ENCODE data around the gene CTDSPL.

CTDSPL gene

DNA sequence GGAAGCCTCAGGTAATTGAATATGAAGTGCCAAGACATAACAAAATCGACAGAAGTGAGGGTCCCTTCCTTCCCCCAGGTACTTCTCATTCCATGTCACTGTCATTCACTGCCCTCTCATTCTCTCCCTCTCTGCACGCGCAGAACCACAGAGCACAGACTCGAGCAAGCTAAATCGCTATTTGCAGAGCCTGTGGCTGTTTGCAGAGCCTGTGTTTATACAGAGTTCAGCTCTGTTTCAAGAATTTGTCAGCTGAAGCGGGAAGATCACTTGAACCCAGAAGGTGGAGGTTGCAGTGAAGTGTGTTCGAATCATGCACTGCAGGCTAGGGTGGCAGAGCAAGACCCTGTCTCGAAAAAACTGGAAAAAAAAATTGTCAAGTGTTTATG is 131.4 kb downstream of the CTDSPL start:
- TF ChIP-seq, protein P1, sequence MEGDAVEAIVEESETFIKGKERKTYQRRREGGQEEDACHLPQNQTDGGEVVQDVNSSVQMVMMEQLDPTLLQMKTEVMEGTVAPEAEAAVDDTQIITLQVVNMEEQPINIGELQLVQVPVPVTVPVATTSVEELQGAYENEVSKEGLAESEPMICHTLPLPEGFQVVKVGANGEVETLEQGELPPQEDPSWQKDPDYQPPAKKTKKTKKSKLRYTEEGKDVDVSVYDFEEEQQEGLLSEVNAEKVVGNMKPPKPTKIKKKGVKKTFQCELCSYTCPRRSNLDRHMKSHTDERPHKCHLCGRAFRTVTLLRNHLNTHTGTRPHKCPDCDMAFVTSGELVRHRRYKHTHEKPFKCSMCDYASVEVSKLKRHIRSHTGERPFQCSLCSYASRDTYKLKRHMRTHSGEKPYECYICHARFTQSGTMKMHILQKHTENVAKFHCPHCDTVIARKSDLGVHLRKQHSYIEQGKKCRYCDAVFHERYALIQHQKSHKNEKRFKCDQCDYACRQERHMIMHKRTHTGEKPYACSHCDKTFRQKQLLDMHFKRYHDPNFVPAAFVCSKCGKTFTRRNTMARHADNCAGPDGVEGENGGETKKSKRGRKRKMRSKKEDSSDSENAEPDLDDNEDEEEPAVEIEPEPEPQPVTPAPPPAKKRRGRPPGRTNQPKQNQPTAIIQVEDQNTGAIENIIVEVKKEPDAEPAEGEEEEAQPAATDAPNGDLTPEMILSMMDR (IDR thresholded peaks at IDR 0.05; ENCODE audit: unreplicated experiment in 3 of 3) = no peak
- H3K36me3 Mint-ChIP-seq (ENCODE audit: low read depth) = peaks cover 8% of the 10 kb centered on the region
- peaks cover 17% of the 10 kb centered on the region for H3K27me3 Mint-ChIP-seq (ENCODE audit: low read depth)
- peak overlapping the region; percentile 93 to 96 (median 95) for H3K4me3 Mint-ChIP-seq
- H3K27ac Mint-ChIP-seq = peak overlapping the region; percentile 12 to 98 (median 91)
- H3K4me1 Mint-ChIP-seq = peaks cover 44% of the 10 kb centered on the region
- no peaks in the 10 kb centered on the region for H3K9me3 Mint-ChIP-seq

DNA sequence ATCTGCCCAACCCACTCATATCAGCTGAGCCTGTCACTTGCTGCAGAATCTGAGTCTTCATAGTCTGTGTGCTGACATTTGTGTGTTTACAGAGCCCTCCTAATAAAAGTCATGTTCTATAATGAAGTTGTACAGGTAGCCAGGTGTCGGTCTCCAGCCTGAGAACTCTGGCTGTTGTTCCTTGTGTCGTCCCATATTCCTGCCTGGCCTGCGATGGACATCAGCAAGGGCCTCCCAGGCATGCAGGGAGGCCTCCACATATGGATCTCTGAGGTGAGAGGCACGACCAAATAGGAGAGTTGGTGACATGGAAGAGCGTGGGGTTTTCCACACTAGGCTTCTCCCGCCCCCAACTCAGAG is 131.8 kb downstream of the CTDSPL start:
- TF ChIP-seq, protein P1 (IDR thresholded peaks at IDR 0.05; ENCODE audit: unreplicated experiment in 3 of 3) = no peak
- Mint-ChIP-seq H3K4me3 (peak overlapping the region; percentile 93 to 96 (median 95)), H3K27ac (peak overlapping the region; percentile 91 to 98 (median 92)), H3K4me1 (peaks cover 44% of the 10 kb centered on the region), H3K36me3 (ENCODE audit: low read depth) (peaks cover 8% of the 10 kb centered on the region), H3K9me3 (no peaks in the 10 kb centered on the region), H3K27me3 (ENCODE audit: low read depth) (peaks cover 17% of the 10 kb centered on the region)

DNA sequence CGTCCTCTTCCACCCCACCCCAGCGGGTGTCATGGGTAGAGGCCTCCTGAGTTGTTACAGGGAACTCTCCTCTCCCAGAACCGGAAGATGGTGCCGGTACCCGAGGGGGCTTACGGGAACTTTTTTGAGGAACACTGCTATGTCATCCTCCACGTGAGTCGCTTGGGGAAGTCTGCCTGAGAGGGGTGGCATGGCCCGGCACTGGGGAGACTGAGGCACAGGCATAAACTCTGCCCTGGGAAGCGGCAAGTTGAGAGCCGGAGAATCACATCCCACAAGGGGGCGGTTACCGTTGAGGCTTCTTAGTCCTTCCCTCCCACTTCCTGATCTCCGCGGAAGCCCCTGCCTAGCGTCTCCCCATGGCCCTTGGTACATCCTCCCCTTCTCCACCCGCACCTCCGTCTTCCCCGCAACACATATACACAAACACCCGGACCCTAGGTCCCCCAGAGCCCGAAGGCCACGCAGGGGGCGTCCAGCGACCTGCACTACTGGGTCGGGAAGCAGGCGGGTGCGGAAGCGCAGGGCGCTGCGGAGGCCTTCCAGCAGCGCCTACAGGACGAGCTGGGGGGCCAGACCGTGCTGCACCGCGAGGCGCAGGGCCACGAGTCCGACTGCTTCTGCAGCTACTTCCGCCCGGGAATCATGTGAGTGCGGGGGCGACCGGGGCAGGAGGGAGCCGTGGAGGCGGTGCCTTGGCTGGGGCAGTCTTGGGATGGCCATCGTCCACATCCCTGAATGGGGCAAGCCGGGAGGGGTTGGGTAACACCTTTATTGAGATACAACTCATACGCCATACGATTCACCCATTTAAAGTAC is 132.3 kb downstream of the CTDSPL start:
- Mint-ChIP-seq H3K27ac (peak overlapping the region; percentile 91 to 98 (median 92)), H3K9me3 (no peaks in the 10 kb centered on the region), H3K36me3 (ENCODE audit: low read depth) (peaks cover 8% of the 10 kb centered on the region), H3K27me3 (ENCODE audit: low read depth) (peaks cover 17% of the 10 kb centered on the region), H3K4me1 (peaks cover 43% of the 10 kb centered on the region), H3K4me3 (peak overlapping the region; percentile 93 to 96 (median 95))
- TF ChIP-seq, protein P1 (IDR thresholded peaks at IDR 0.05; ENCODE audit: unreplicated experiment in 3 of 3) = no peak

DNA sequence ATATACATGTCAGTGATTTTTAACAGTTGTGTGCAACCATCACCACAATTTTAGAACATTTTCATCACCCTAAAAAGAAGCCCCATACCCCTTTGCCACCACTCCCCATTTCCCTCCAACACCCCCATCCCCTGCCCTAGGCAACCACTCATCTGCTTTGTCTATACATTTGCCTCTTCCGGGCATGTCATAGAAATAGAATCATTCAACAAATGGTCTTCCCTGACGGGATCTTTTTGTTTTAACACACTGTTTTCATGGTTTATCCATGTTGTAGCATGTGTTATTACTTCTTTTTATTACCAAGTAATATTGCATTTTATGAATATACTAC is 132.9 kb downstream of the CTDSPL start:
- Mint-ChIP-seq H3K27ac (peak overlapping the region; percentile 91 to 98 (median 92)), H3K27me3 (ENCODE audit: low read depth) (peaks cover 17% of the 10 kb centered on the region), H3K4me3 (peak overlapping the region; percentile 93 to 96 (median 95)), H3K4me1 (peaks cover 44% of the 10 kb centered on the region), H3K9me3 (no peaks in the 10 kb centered on the region), H3K36me3 (ENCODE audit: low read depth) (peaks cover 8% of the 10 kb centered on the region)
- TF ChIP-seq, protein P1 (IDR thresholded peaks at IDR 0.05; ENCODE audit: unreplicated experiment in 3 of 3) = no peak

DNA sequence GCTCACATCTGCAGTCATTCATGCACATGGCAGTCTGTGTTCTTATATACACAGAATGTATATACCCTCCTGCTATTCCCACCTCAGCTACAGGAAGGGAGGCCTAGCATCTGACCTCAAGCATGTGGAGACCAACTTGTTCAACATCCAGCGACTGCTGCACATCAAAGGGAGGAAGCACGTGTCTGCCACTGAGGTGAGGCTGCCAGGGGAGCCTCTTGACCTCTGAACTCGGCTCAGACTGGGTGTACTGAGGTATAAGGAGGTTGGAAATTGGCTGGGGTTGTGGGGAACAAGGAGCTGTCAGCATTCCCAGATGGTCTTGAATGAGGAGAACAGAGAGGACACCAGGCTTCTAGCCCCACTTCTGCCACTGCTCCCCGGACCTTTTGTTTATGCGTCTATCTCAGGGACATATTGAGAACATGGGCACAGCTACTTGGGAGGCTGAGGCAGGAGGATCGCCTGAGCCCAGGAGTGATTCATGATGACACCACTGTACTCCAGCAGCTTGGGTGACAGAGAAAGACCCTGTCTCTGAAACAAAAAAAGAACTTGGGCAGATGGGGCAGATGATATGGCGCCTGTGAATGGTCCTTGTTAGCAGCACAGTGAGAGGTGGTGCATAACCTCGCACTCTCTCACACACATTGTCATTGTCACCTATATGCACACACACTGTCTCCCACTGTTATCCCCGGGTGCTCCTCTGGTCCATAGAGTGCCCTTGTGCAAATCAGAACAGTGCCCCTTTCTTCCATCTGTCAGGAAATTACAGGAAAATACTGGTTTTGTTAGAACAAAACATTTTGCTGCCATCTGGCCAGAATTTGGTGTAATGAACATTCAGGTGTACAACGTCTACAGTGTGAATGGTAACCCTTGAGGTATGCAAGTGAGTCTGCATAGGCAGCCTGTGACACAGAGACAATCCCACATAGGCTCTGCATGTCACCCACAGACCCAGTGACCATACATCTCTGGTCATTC is 134.3 kb downstream of the CTDSPL start:
- peak overlapping the region in 2 of 3 experiments; percentile 8 to 95 for H3K4me3 Mint-ChIP-seq
- TF ChIP-seq, protein P1 (IDR thresholded peaks at IDR 0.05; ENCODE audit: unreplicated experiment in 3 of 3) = no peak
- peaks cover 17% of the 10 kb centered on the region for H3K27me3 Mint-ChIP-seq (ENCODE audit: low read depth)
- H3K36me3 Mint-ChIP-seq (ENCODE audit: low read depth) = peaks cover 8% of the 10 kb centered on the region
- peaks cover 47% of the 10 kb centered on the region for H3K4me1 Mint-ChIP-seq
- no peaks in the 10 kb centered on the region for H3K9me3 Mint-ChIP-seq
- peak overlapping the region; percentile 91 to 98 (median 92) for H3K27ac Mint-ChIP-seq

All from nephron (organoid).